Mononuclear cell (primary cell): ENCODE results near the gene FARP2. TPM values are rescaled to one million over a fixed set of nuclear protein-coding genes. Genes with fewer than 3 reads are reported as not detected.
"Not testable (repeated sequence)": the region's sequence is repeated elsewhere in the genome, so short reads cannot be mapped to it uniquely, and the experiment has no call there.

Source experiments
- H3K27me3 ChIP-seq: 2 replicates; pipeline ENCODE4 v1.6.0; 2011; ENCODE audit warnings: low read length, control low read depth; ENCODE audit not compliant: insufficient read depth
- H3K4me1 ChIP-seq: 2 replicates; pipeline ENCODE4 v1.5.1; 2011; ENCODE audit warnings: mild to moderate bottlenecking, low read length, control low read depth; ENCODE audit not compliant: insufficient read depth
- H3K4me3 ChIP-seq: 2 replicates; pipeline ENCODE4 v1.5.1; 2011; ENCODE audit warnings: mild to moderate bottlenecking, low read length, moderate library complexity
- H3K9me3 ChIP-seq: 2 replicates; pipeline ENCODE4 v1.5.1; 2011; ENCODE audit warnings: low read depth, mild to moderate bottlenecking, control low read depth, low read length
- total RNA-seq: library from RNA; depleted of rRNA; stranded (reverse); fragments of >200 nt; gene quantifications from one replicate; pipeline ENCODE4 v1.2.3, GENCODE V29; 2012

The FARP2 gene
- total RNA-seq, 1 donor, result 27.6 TPM

GRCh38 chr2:241511091-241511741 lies 155.1 kb downstream of the FARP2 start:
- H3K4me3 ChIP-seq, result no peak overlapping the region
- H3K27me3 ChIP-seq, result no peaks in the 10 kb centered on the region
- no peaks in the 10 kb centered on the region for H3K9me3 ChIP-seq
- H3K4me1 ChIP-seq, result peaks cover 21% of the 10 kb centered on the region

DNA sequence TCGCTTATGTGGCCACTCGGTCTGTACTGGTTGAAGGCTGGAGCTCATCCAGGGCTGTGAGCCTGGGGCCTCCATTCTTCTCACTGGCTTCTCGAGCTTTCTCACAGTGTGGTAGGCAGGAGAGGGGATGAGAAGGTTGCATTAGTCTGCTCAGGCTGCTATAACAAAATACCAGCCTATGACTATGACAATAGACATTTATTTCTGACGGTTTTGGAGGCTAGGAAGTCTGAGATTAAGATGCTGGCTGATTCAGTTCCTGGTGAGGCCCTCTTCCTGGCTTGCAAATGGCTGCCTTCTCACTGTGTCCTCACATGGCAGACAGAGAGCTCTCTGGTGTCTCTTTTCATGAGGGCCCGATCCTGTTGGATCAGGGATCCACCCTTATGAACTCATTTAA lies 158.5 kb downstream of the FARP2 start:
- Histone ChIP-seq H3K4me3 (no peak overlapping the region), H3K9me3 (no peaks in the 10 kb centered on the region), H3K27me3 (no peaks in the 10 kb centered on the region), H3K4me1 (no peaks in the 10 kb centered on the region)

DNA sequence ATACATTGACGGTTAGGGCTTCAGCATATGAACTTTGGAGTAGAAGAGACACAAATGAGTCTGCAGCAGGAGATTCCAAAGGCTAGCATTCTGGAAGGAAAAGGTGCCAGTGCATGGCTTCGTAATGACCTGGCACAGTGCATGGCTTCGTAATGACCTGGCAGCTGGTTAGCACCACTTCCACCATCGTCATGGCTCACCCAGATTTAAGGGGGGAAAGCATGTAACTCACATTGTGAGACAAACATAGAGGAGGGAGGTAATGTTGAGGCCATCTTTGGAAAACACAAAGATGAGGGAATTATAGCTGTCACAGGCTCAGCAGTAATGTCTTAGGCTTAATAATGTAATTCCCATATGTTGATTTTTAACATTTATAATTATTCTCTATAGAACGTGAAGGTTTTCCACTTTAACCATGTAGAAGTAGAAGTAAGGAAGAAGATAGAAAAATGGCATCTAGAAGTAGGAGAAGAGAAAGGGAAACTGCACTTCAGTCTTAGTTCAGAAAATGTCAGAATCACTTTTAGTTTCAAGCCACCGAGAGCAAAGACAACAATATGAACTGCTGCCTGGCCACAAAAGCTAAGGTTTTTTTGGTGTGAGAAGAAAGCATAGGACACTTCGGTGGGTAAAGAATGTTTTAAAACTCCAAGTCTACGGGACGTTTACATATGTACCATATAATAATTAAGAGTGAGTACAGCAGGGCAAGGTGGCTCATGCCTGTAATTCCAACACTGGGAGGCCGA lies 159.1 kb downstream of the FARP2 start:
- no peak overlapping the region for H3K4me3 ChIP-seq
- H3K4me1 ChIP-seq, result no peaks in the 10 kb centered on the region
- no peaks in the 10 kb centered on the region for H3K9me3 ChIP-seq
- H3K27me3 ChIP-seq, result no peaks in the 10 kb centered on the region

DNA sequence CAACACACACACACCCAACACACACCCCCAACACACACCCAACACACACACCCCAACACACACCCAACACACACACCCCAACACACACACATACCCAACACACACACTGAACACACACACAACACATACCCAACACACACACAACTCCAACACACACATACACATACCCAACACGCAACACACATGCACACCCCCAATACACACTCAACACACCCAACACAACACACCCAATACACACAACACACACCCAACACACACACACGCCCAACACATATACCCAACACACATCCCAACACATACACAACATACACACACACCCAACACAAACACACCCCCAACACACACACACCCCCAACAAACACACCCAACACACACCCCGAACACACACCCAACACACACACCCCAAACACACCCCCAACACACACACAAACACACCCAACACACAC lies 160.5 kb downstream of the FARP2 start:
- no peak overlapping the region for H3K4me3 ChIP-seq
- H3K4me1 ChIP-seq, result no peaks in the 10 kb centered on the region
- H3K27me3 ChIP-seq, result no peaks in the 10 kb centered on the region
- no peaks in the 10 kb centered on the region for H3K9me3 ChIP-seq

DNA sequence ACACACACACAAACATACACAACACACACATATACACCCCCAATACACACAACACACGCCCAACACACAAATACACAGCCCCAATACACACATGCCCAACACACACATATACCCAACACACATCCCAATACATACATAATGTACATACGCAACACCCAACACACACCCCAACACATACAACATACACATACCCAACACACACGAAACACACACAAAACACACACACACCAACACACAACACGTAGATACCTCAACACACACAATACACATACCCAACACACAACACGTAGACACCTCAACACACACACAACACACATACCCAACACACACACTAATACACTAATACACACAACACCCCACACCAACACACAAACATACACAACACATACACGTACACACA lies 161.2 kb downstream of the FARP2 start:
- H3K9me3 ChIP-seq, result no peaks in the 10 kb centered on the region
- H3K4me3 ChIP-seq, result no peak overlapping the region
- H3K4me1 ChIP-seq, result no peaks in the 10 kb centered on the region
- H3K27me3 ChIP-seq, result no peaks in the 10 kb centered on the region

DNA sequence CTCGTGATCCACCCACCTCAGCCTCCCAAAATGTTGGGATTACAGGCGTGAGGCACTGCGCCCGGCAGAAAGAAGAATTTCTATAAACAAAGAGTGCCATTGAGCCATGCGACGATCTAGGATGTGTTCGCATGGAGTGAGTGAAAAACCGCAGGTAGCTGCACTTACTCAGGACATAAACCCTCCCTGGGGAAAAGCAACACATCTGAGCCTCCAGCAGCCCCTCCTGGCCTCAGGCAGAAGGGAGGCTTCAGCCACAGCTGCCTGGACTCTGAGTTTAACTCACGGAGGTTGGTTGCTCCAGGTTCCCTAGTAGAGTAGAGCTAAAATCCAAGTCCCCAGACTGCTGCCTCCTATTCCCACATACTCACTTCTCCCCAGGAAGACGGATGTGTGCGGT lies 163.6 kb downstream of the FARP2 start:
- no peaks in the 10 kb centered on the region for H3K27me3 ChIP-seq
- H3K4me1 ChIP-seq, result no peaks in the 10 kb centered on the region
- H3K9me3 ChIP-seq, result no peaks in the 10 kb centered on the region
- H3K4me3 ChIP-seq, result no peak overlapping the region

DNA sequence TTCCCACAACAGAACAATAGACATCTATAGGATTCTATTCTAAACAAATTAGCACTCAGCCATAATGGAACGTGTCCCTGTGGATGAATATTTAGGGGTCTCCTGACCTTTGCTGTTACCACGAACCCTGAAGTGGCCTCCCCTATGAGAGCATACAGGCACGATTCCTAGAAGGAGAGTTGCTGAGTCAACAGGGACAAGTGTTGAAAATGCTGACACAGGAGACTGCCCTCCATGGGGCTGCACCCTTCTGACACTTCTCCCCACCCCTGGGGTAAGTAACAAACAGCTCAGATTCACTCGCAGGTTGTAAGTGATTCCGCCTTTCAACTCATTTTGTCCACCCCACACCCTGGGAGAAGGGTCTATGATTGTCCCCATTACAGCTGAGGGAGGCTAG lies 166.4 kb downstream of the FARP2 start:
- H3K27me3 ChIP-seq, result no peaks in the 10 kb centered on the region
- H3K4me1 ChIP-seq, result no peaks in the 10 kb centered on the region
- no peak overlapping the region for H3K4me3 ChIP-seq
- H3K9me3 ChIP-seq, result no peaks in the 10 kb centered on the region

- not testable (repeated sequence) for H3K4me3 ChIP-seq, H3K9me3 ChIP-seq, H3K27me3 ChIP-seq, H3K4me1 ChIP-seq
These were observed 170.0 kb downstream of the FARP2 start for GRCh38 chr2:241525818-241526780.

GRCh38 chr2:241530571-241530970 lies 174.5 kb downstream of the FARP2 start:
- Histone ChIP-seq H3K27me3 (no peaks in the 10 kb centered on the region), H3K9me3 (no peaks in the 10 kb centered on the region), H3K4me1 (no peaks in the 10 kb centered on the region), H3K4me3 (no peak overlapping the region)

- Histone ChIP-seq H3K27me3 (no peaks in the 10 kb centered on the region), H3K4me1 (no peaks in the 10 kb centered on the region), H3K9me3 (no peaks in the 10 kb centered on the region), H3K4me3 (no peak overlapping the region)
These were observed 175.2 kb downstream of the FARP2 start for GRCh38 chr2:241531161-241531722.

- no peak overlapping the region for H3K4me3 ChIP-seq
- H3K27me3 ChIP-seq, result no peaks in the 10 kb centered on the region
- no peaks in the 10 kb centered on the region for H3K4me1 ChIP-seq
- no peaks in the 10 kb centered on the region for H3K9me3 ChIP-seq
These were observed 176.1 kb downstream of the FARP2 start for GRCh38 chr2:241532168-241532567.

- Histone ChIP-seq H3K4me3 (no peak overlapping the region), H3K4me1 (no peaks in the 10 kb centered on the region), H3K9me3 (no peaks in the 10 kb centered on the region), H3K27me3 (no peaks in the 10 kb centered on the region)
These were observed 176.9 kb downstream of the FARP2 start for GRCh38 chr2:241532733-241533601.

DNA sequence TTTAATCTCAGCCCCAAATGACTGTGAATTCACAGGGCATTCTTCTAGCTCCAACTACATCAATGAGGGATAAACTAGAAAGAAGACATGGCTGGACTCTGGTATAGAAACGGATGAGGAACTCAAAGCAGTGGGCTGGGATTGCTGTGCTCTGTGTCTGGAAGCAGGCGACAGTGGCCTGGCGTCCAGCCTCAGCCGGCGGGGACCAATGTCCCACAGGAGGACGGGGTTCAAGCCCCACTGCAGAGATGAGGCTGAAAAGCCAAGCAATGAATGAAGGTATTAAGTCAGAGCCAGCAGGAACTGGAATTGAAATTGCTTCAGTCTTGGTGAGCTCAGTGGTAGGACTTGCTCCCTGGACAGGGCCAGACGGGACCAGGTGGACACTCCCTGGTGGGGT lies 178.2 kb downstream of the FARP2 start:
- Histone ChIP-seq H3K9me3 (no peaks in the 10 kb centered on the region), H3K27me3 (no peaks in the 10 kb centered on the region), H3K4me1 (no peaks in the 10 kb centered on the region), H3K4me3 (no peak overlapping the region)

DNA sequence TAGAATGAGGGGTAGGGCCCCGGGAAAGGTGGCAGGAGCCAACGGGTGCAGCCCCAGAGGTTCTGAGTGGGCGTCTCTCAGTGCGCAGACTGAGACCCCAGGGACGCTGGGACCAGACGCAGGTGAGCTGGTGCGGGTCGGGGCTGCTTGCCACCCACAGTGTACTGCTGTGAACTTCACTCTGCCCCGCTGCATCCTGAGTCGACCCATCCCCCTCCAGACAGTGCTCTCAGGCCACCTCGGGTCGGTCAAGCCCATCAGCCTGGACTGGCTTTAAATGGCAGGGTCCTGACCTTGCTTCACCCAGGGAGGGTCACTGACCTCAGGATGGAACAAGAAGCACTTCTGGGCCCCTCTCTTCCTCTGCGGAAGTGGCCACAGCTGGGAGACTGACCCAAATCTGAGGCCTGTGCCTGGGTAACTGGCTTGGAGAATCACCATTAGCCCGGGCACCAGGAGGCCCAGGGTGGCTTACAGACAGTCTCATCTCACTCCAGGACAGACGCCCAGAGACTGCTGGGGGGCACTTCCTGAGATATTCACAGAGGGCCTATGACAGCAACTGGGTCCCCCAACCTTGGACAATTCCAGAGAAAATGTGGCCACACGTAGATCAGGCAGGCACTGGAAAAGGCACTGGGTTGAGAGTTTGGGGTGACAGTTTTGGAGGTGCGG lies 178.8 kb downstream of the FARP2 start:
- H3K9me3 ChIP-seq, result no peaks in the 10 kb centered on the region
- H3K4me1 ChIP-seq, result no peaks in the 10 kb centered on the region
- H3K4me3 ChIP-seq, result no peak overlapping the region
- H3K27me3 ChIP-seq, result no peaks in the 10 kb centered on the region
